SK-N-SH (cell line): Measurements from ENCODE around the gene HP. TPM values are rescaled to one million over a fixed set of nuclear protein-coding genes. Genes with fewer than 3 reads are reported as not detected.

ENCODE experiments used
- CTCF ChIA-PET: fragments of 300-600, 350-600 bp; formaldehyde crosslinking; extraction: SDS; loops from one replicate; lab custom pipeline; 2021; lab: Yijun Ruan, JAX
- POLR2A ChIA-PET: fragments of 350-600 bp; sonication (Branson Sonifier 250); formaldehyde crosslinking; extraction: SDS; loops from one replicate; lab custom pipeline; 2020; ENCODE audit warnings: antibody characterized with exemption, inconsistent platforms; lab: Yijun Ruan, JAX
- DNase-seq: peaks from one replicate; pipeline ENCODE4 v3.0.0; 2012
- H2AFZ ChIP-seq: fragments of 200-600 bp; sonication (generic); 2 replicates; pipeline ENCODE4 v1.8.1; 2016; ENCODE audit warnings: antibody characterized with exemption, mild to moderate bottlenecking, low read depth
- H3F3A ChIP-seq: fragments of 200-600 bp; sonication (generic); replicated peaks from 2 replicates; pipeline ENCODE3; 2016; ENCODE audit warnings: antibody characterized with exemption, mild to moderate bottlenecking; ENCODE audit not compliant: insufficient read depth
- H3K27ac ChIP-seq, 2 experiments: fragments of 200-500 bp in 1 of 2; fragments of 200-600 bp in 1 of 2; sonication (Bioruptor generic) in 1 of 2; sonication (generic), shearing (Covaris generic) in 1 of 2; 2 replicates each; pipeline versions ENCODE4 v1.5.1 to v1.6.1; 2014 to 2016; ENCODE audit warnings: low read depth in 2 of 2, inconsistent platforms in 1 of 2, low read length in 1 of 2, mild to moderate bottlenecking in 1 of 2, mixed read lengths in 1 of 2
- H3K27me3 ChIP-seq: fragments of 200-600 bp; sonication (generic), shearing (Covaris generic); 2 replicates; pipeline ENCODE4 v1.6.1; 2016; ENCODE audit warnings: mixed run types; ENCODE audit not compliant: insufficient read depth
- H3K36me3 ChIP-seq, 2 experiments: fragments of 200-500 bp in 1 of 2; fragments of 200-600 bp in 1 of 2; sonication (Bioruptor generic) in 1 of 2; sonication (generic) in 1 of 2; replicated peaks in 1 of 2; 2 replicates each; pipeline versions ENCODE3 to v1.5.1; 2014 to 2016; ENCODE audit warnings: low read length in 1 of 2, mild to moderate bottlenecking in 1 of 2; ENCODE audit not compliant: insufficient read depth in 2 of 2, control insufficient read depth in 1 of 2
- H3K4me1 ChIP-seq, 2 experiments: fragments of 200-500 bp in 1 of 2; fragments of 200-600 bp in 1 of 2; sonication (Bioruptor generic) in 1 of 2; sonication (generic), shearing (Covaris generic) in 1 of 2; 2 replicates each; pipeline versions ENCODE4 v1.5.1 to v1.6.1; 2014 to 2016; ENCODE audit warnings: low read depth in 1 of 2, low read length in 1 of 2, mixed run types in 1 of 2; ENCODE audit not compliant: insufficient read depth in 2 of 2, control insufficient read depth in 1 of 2
- H3K4me2 ChIP-seq: fragments of 200-600 bp; sonication (generic), shearing (Covaris generic); 2 replicates; pipeline ENCODE4 v1.6.1; 2017; ENCODE audit warnings: mixed run types
- H3K4me3 ChIP-seq, 2 experiments: fragments of 200-500 bp in 1 of 2; fragments of 200-600 bp in 1 of 2; sonication (Bioruptor generic) in 1 of 2; sonication (generic), shearing (Covaris generic) in 1 of 2; 2 replicates each; pipeline versions ENCODE4 v1.5.1 to v1.8.1; 2014 to 2016; ENCODE audit warnings: low read depth in 2 of 2, inconsistent platforms in 1 of 2, low read length in 1 of 2, mild to moderate bottlenecking in 1 of 2, mixed read lengths in 1 of 2, moderate library complexity in 1 of 2
- H3K79me2 ChIP-seq: fragments of 200-600 bp; sonication (generic); 2 replicates; pipeline ENCODE4 v1.8.1; 2017; ENCODE audit warnings: mild to moderate bottlenecking; ENCODE audit not compliant: insufficient read depth
- H3K9ac ChIP-seq: fragments of 200-600 bp; sonication (generic); 2 replicates; pipeline ENCODE4 v1.6.1; 2017; ENCODE audit warnings: mixed run types
- H3K9me2 ChIP-seq: fragments of 200-600 bp; sonication (generic); 2 replicates; pipeline ENCODE4 v1.6.1; 2017; ENCODE audit warnings: mixed run types
- H3K9me3 ChIP-seq: fragments of 200-600 bp; sonication (generic); 2 replicates; pipeline ENCODE4 v1.6.1; 2017; ENCODE audit warnings: mixed run types, mild to moderate bottlenecking, moderate library complexity
- H4K20me1 ChIP-seq: fragments of 200-600 bp; sonication (generic); 2 replicates; pipeline ENCODE4 v1.6.1; 2017; ENCODE audit warnings: mild to moderate bottlenecking, mixed run types; ENCODE audit not compliant: insufficient read depth
- EZH2phosphoT487 ChIP-seq: fragments of 200-600 bp; sonication (generic); IDR thresholded peaks from 2 replicates; pipeline ENCODE4 v1.6.1; 2017; ENCODE audit warnings: low read depth, mixed run types, mild to moderate bottlenecking, antibody characterized with exemption, moderate library complexity, borderline replicate concordance
- FOXM1 ChIP-seq: IDR thresholded peaks from 2 replicates; pipeline ENCODE4 v1.4.0; 2012; ENCODE audit warnings: low read depth, mild to moderate bottlenecking
- GABPA ChIP-seq: IDR thresholded peaks from 2 replicates; pipeline ENCODE4 v1.4.0; 2012; ENCODE audit warnings: low read depth, mild to moderate bottlenecking
- JUND ChIP-seq: IDR thresholded peaks from 2 replicates; pipeline ENCODE4 v1.4.0; 2012
- NRF1 ChIP-seq: IDR thresholded peaks from 2 replicates; pipeline ENCODE4 v1.6.1; 2012; ENCODE audit warnings: low read depth, mild to moderate bottlenecking, low read length
- RCOR1 ChIP-seq: fragments of 150-350 bp; IDR thresholded peaks from 2 replicates; pipeline ENCODE4 v1.6.1; 2017; ENCODE audit warnings: antibody characterized with exemption, low read length
- RFX5 ChIP-seq: IDR thresholded peaks from 2 replicates; pipeline ENCODE4 v1.6.1; 2012; ENCODE audit warnings: mild to moderate bottlenecking, improper control_type of control experiment, low read length
- SIN3A ChIP-seq: IDR thresholded peaks from 2 replicates; pipeline ENCODE4 v1.6.1; 2012; ENCODE audit warnings: low read depth, mild to moderate bottlenecking, low read length, moderate library complexity, borderline replicate concordance
- SMC3 ChIP-seq: IDR thresholded peaks from 2 replicates; pipeline ENCODE4 v1.6.1; 2012; ENCODE audit warnings: low read depth, low read length, improper control_type of control experiment
- TAF1 ChIP-seq: IDR thresholded peaks from 2 replicates; pipeline ENCODE4 v1.6.1; 2012; ENCODE audit warnings: low read depth, mild to moderate bottlenecking, low read length, moderate library complexity, borderline replicate concordance
- TEAD4 ChIP-seq: IDR thresholded peaks from 2 replicates; pipeline ENCODE4 v1.4.0; 2012; ENCODE audit warnings: mild to moderate bottlenecking, borderline replicate concordance; ENCODE audit not compliant: insufficient read depth
- YY1 ChIP-seq: IDR thresholded peaks from 2 replicates; pipeline ENCODE4 v1.4.0; 2012; ENCODE audit warnings: low read depth, mild to moderate bottlenecking
- WGBS: methylation state at CpG from one replicate; pipeline ENCODE4 v1.1.6; 2017; ENCODE audit warnings: low lambda C conversion rate; 5-methylcytosine and 5-hydroxymethylcytosine counted together
- polyA plus RNA-seq, 3 experiments: library from polyadenylated mRNA; depleted of rRNA; stranded (reverse); fragments of >200 nt; gene quantifications; 2 replicates each; pipeline ENCODE4 v1.2.3, GENCODE V29; 2012
- TF ChIP-seq, protein P1 (sequence below): IDR thresholded peaks from 2 replicates; pipeline ENCODE4; 2012
- TF ChIP-seq, protein P2 (sequence below): IDR thresholded peaks from 2 replicates; pipeline ENCODE4 v1.4.0; 2012; ENCODE audit warnings: low read depth

The HP gene
- polyA plus RNA-seq, 1 of the 3 experiments (the other 2 are of a cell fraction), result not detected

DNA sequence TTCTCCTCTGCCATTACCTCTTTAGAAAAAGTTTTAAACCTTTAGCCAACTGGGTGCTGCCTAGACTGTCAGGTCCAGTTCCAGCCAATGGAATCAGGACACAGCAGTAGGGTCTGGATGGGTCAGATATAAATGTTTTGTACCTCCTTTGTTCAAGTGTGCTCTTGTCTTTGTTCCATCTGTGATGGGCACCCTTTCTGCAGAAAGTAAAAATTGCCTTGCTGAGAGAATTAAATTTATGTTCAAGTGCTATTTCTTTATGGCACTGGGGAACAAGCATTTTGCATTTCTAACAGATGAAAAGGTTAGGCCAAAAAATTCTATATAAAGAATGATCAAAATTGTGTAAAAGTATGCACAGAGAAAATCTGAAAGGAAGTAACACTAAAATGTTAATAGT lies 5.2 kb upstream of the HP start:
- Histone ChIP-seq H3F3A (no peaks in the 10 kb centered on the region), H3K79me2 (no peaks in the 10 kb centered on the region; the same call in 1 of the 2 replicates), H3K4me1 (no peaks in the 10 kb centered on the region), H3K4me2 (no peak overlapping the region), H3K9ac (no peak overlapping the region), H2AFZ (no peak overlapping the region), H4K20me1 (no peaks in the 10 kb centered on the region), H3K9me2 (no peaks in the 10 kb centered on the region), H3K4me3 (no peak overlapping the region), H3K27ac (no peak overlapping the region), H3K36me3 (no peaks in the 10 kb centered on the region), H3K27me3 (no peaks in the 10 kb centered on the region), H3K9me3 (no peaks in the 10 kb centered on the region)
- CTCF ChIA-PET, result no interaction called here
- no peak for TF ChIP-seq TAF1
- TF ChIP-seq FOXM1, result no peak
- TF ChIP-seq RFX5, result no peak
- no peak for TF ChIP-seq SIN3A
- TF ChIP-seq EZH2phosphoT487, result no peak
- TF ChIP-seq, protein P1, sequence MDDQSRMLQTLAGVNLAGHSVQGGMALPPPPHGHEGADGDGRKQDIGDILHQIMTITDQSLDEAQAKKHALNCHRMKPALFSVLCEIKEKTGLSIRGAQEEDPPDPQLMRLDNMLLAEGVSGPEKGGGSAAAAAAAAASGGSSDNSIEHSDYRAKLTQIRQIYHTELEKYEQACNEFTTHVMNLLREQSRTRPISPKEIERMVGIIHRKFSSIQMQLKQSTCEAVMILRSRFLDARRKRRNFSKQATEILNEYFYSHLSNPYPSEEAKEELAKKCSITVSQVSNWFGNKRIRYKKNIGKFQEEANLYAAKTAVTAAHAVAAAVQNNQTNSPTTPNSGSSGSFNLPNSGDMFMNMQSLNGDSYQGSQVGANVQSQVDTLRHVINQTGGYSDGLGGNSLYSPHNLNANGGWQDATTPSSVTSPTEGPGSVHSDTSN, result no peak
- no peak for TF ChIP-seq GABPA
- no peak for TF ChIP-seq JUND
- DNase-seq, result no peak
- POLR2A ChIA-PET, result no interaction called here

DNA sequence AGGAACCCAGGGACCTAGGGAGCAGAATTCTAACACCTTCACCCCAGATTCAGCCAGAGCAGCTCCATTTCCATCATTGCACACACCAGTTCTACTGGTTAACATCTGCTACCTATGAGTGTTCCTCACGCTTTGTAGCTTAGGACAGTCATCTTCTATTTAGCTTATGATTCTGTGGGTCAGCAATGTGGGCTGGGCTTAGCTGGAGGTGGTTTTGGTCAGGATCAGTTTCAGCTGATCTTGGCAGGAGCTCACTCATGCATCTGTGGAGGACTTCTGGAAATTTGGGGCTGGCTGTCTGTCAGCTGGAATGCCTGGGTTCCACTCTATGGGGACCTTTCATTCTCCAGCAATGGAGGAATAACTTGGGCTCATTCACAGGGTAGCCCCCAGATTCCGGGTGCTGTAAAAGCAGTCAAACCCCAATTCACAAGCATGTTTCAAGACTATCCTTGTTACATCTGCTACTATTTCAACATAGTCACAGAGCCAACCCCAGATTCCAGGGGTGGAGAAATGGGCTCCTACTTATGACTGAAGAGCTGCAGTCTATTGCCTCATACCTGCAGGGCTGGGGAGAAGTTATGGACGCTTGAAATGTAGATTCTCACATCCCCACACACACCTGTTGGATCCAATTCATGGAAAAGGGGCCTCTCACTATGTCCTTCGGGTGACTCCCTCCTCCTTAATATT lies 3.4 kb upstream of the HP start:
- H3K4me3 ChIP-seq, result no peak overlapping the region
- no peak overlapping the region for H3K27ac ChIP-seq
- POLR2A ChIA-PET, result no interaction called here
- H4K20me1 ChIP-seq, result no peaks in the 10 kb centered on the region
- H3K36me3 ChIP-seq, result no peaks in the 10 kb centered on the region
- H3K9ac ChIP-seq, result no peak overlapping the region
- DNase-seq, result no peak
- H3K27me3 ChIP-seq, result no peaks in the 10 kb centered on the region; the same call in 1 of the 2 replicates
- no peak overlapping the region for H3K4me2 ChIP-seq
- H3K79me2 ChIP-seq, result no peaks in the 10 kb centered on the region
- TF ChIP-seq, protein P2, sequence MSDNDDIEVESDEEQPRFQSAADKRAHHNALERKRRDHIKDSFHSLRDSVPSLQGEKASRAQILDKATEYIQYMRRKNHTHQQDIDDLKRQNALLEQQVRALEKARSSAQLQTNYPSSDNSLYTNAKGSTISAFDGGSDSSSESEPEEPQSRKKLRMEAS, result no peak
- TF ChIP-seq TEAD4 (no peak), NRF1 (no peak), YY1 (no peak), SMC3 (no peak), RFX5 (no peak), RCOR1 (no peak)
- no peaks in the 10 kb centered on the region for H3K4me1 ChIP-seq
- no peaks in the 10 kb centered on the region for H3K9me2 ChIP-seq
- no peaks in the 10 kb centered on the region for H3K9me3 ChIP-seq
- no peak overlapping the region for H2AFZ ChIP-seq
- no peaks in the 10 kb centered on the region for H3F3A ChIP-seq
- 40% methylated on average over 4 of the region's 4 CpGs for WGBS
- CTCF ChIA-PET, result interaction anchor here (1.5 kb wide), 1 partner anchor 16 kb away, joined by 5 read pairs; no protein-coding TSS in a partner anchor
